PC-9 (cell line): ENCODE data around the gene TUBB2A.
"Not testable (repeated sequence)": the region's sequence is repeated elsewhere in the genome, so short reads cannot be mapped to it uniquely, and the experiment has no call there.

Experiments used
- CTCF ChIP-seq: fragments of 200-600 bp; sonication (generic); conservative IDR thresholded peaks from 2 replicates; pipeline ENCODE4 v1.6.1; 2017; ENCODE audit warnings: mixed run types, antibody characterized with exemption, mild to moderate bottlenecking, moderate library complexity
- EZH2 ChIP-seq: fragments of 200-600 bp; sonication (generic); IDR thresholded peaks from 2 replicates; pipeline ENCODE4 v1.8.0; 2017; ENCODE audit warnings: antibody characterized with exemption, low read depth

- not testable (repeated sequence) for TF ChIP-seq CTCF, EZH2
Measured at GRCh38 chr6:3173636-3174089, 16.3 kb upstream of the TUBB2A start.
